Upper lobe of right lung (tissue), 1 donor: ENCODE measurements around the gene C16orf86. TPM values are rescaled to one million over a fixed set of nuclear protein-coding genes. Genes with fewer than 3 reads are reported as not detected.

Source experiments
- ATAC-seq: fragments of 200-7000 bp; cut with Tn5 transposase; one replicate; pipeline ENCODE4 v1.9.1; 2020; ENCODE audit warnings: mild to moderate bottlenecking, moderate library complexity
- DNase-seq: peaks from one replicate; pipeline ENCODE4 v3.0.0-alpha.2; 2020
- H3K27ac ChIP-seq: fragments of 200-600 bp; one replicate; pipeline ENCODE4 v1.8.0; 2022
- H3K27me3 ChIP-seq: fragments of 200-600 bp; one replicate; pipeline ENCODE4 v1.8.0; 2022; ENCODE audit warnings: mild to moderate bottlenecking
- H3K36me3 ChIP-seq: fragments of 200-600 bp; one replicate; pipeline ENCODE4 v1.8.0; 2022
- H3K4me1 ChIP-seq: fragments of 200-600 bp; one replicate; pipeline ENCODE4 v1.8.0; 2022
- H3K4me3 ChIP-seq: fragments of 200-600 bp; one replicate; pipeline ENCODE4 v1.8.0; 2022; ENCODE audit warnings: mild to moderate bottlenecking
- H3K9me3 ChIP-seq: fragments of 200-600 bp; one replicate; pipeline ENCODE4 v1.8.0; 2022
- CTCF ChIP-seq: fragments of 200-600 bp; IDR thresholded peaks from one replicate; pipeline ENCODE4 v1.8.0; 2022; ENCODE audit warnings: antibody characterized with exemption
- intact Hi-C: fragments of 100-400 bp; cut with DNase I; formaldehyde crosslinking; loops from one replicate; pipeline ENCODE4 v1.11.0; 2022
- total RNA-seq: library from RNA; stranded (reverse); fragmentation: NEBNext Ultra II Directional; extraction: Animal tissue kit (Norgen Biotek cat#: 25700); gene quantifications from one replicate; pipeline ENCODE4 v1.2.1, GENCODE V29; 2021
- donor health status: DM: no; HTN: yes; CAD: no; lungs with severe emphysema.

The C16orf86 gene
- total RNA-seq, 1 donor from 2014 or later, result 3.8 TPM

GRCh38 chr16:67713647-67714273, 47.1 kb downstream of the C16orf86 start:
- H3K9me3 ChIP-seq, result no peaks in the 10 kb centered on the region
- ATAC-seq, result no peak
- no peak overlapping the region for H3K27ac ChIP-seq
- no peak for TF ChIP-seq CTCF
- no peak for DNase-seq
- H3K36me3 ChIP-seq, result no peaks in the 10 kb centered on the region
- no peak overlapping the region for H3K4me3 ChIP-seq
- H3K27me3 ChIP-seq, result no peaks in the 10 kb centered on the region
- H3K4me1 ChIP-seq, result peaks cover 6% of the 10 kb centered on the region
- intact Hi-C loops, result no loop called here

GRCh38 chr16:67714522-67714921, 47.9 kb downstream of the C16orf86 start:
- Histone ChIP-seq H3K4me3 (no peak overlapping the region), H3K4me1 (peaks cover 6% of the 10 kb centered on the region), H3K27me3 (no peaks in the 10 kb centered on the region), H3K27ac (no peak overlapping the region), H3K36me3 (no peaks in the 10 kb centered on the region), H3K9me3 (no peaks in the 10 kb centered on the region)
- no peak for ATAC-seq
- intact Hi-C loops, result no loop called here
- no peak for TF ChIP-seq CTCF
- no peak for DNase-seq

- no peak for TF ChIP-seq CTCF
- H3K4me1 ChIP-seq, result peaks cover 13% of the 10 kb centered on the region
- no peaks in the 10 kb centered on the region for H3K9me3 ChIP-seq
- intact Hi-C loops, result no loop called here
- no peaks in the 10 kb centered on the region for H3K36me3 ChIP-seq
- H3K4me3 ChIP-seq, result no peak overlapping the region
- H3K27ac ChIP-seq, result no peak overlapping the region
- no peaks in the 10 kb centered on the region for H3K27me3 ChIP-seq
- no peak for DNase-seq
- ATAC-seq, result no peak
These were observed 49.5 kb downstream of the C16orf86 start for GRCh38 chr16:67716097-67716496.

Other genes with a start within 250 kb of the C16orf86 start
- 2.2 TPM for gene HSD11B2, start 235.7 kb upstream of the C16orf86 start, total RNA-seq
- gene ATP6V0D1, start 185.7 kb upstream of the C16orf86 start, total RNA-seq, result 143 TPM
- 4.9 TPM for gene AGRP, start 183.3 kb upstream of the C16orf86 start, total RNA-seq
- 133 TPM for gene RIPOR1, start 138.0 kb upstream of the C16orf86 start, total RNA-seq
- gene CTCF, start 104.3 kb upstream of the C16orf86 start, total RNA-seq, result 36.0 TPM
- gene CARMIL2, start 21.7 kb upstream of the C16orf86 start, total RNA-seq, result 6.3 TPM
- gene ACD, start 6.6 kb upstream of the C16orf86 start, total RNA-seq, result 14.3 TPM
- 4.7 TPM for gene PARD6A, start 5.9 kb upstream of the C16orf86 start, total RNA-seq
- 14.5 TPM for gene ENKD1, start 64 bp upstream of the C16orf86 start, total RNA-seq
- 18.2 TPM for gene GFOD2, start 52.5 kb downstream of the C16orf86 start, total RNA-seq
- gene RANBP10, start 139.7 kb downstream of the C16orf86 start, total RNA-seq, result 19.2 TPM
- gene TSNAXIP1, start 140.1 kb downstream of the C16orf86 start, total RNA-seq, result 0.55 TPM
- 25.1 TPM for gene THAP11, start 175.5 kb downstream of the C16orf86 start, total RNA-seq
- 55.0 TPM for gene NUTF2, start 180.1 kb downstream of the C16orf86 start, total RNA-seq
- gene CENPT, start 180.9 kb downstream of the C16orf86 start, total RNA-seq, result 30.0 TPM
- gene EDC4, start 206.2 kb downstream of the C16orf86 start, total RNA-seq, result 48.8 TPM
- gene NRN1L, start 218.1 kb downstream of the C16orf86 start, total RNA-seq, result 0.69 TPM
- 29.7 TPM for gene PSKH1, start 226.4 kb downstream of the C16orf86 start, total RNA-seq